Activated CD4-positive, alpha-beta T cell treated with anti-CD3 and anti-CD28 coated beads, Interleukin-2, amount 10 ng/mL, durations not matched to agents 24 days and 14 days (primary cell): ENCODE measurements around the gene TOX3. TPM values are rescaled to one million over a fixed set of nuclear protein-coding genes. Genes with fewer than 3 reads are reported as not detected.

Experiments
- DNase-seq: peaks from one replicate; pipeline ENCODE4 v3.0.0; 2022
- H3K27ac Mint-ChIP-seq: one replicate; pipeline ENCODE4 v1.8.0; 2022; ENCODE audit warnings: mild to moderate bottlenecking, mixed read lengths
- H3K27me3 Mint-ChIP-seq: one replicate; pipeline ENCODE4 v1.8.0; 2022; ENCODE audit warnings: mixed read lengths
- H3K36me3 Mint-ChIP-seq: one replicate; pipeline ENCODE4 v1.8.0; 2022; ENCODE audit warnings: low read depth, mild to moderate bottlenecking, mixed read lengths
- H3K4me1 Mint-ChIP-seq: one replicate; pipeline ENCODE4 v1.8.0; 2021; ENCODE audit warnings: mixed read lengths
- H3K4me3 Mint-ChIP-seq: one replicate; pipeline ENCODE4 v1.8.0; 2022; ENCODE audit warnings: mild to moderate bottlenecking, moderate library complexity, mixed read lengths
- H3K9me3 Mint-ChIP-seq: one replicate; pipeline ENCODE4 v1.8.0; 2021; ENCODE audit warnings: mixed read lengths
- intact Hi-C: fragments of 100-400 bp; cut with micrococcal nuclease; formaldehyde crosslinking; loops from one replicate; pipeline ENCODE4 v1.15.1; 2023
- total RNA-seq: library from RNA; stranded (reverse); gene quantifications from 2 replicates; pipeline ENCODE4 v1.2.3, GENCODE V29; 2022

TOX3 gene
- total RNA-seq, 1 donor from 2014 or later: not detected

- Mint-ChIP-seq H3K27me3 (no peaks in the 10 kb centered on the region), H3K9me3 (no peaks in the 10 kb centered on the region), H3K4me3 (no peak overlapping the region), H3K36me3 (no peaks in the 10 kb centered on the region), H3K4me1 (no peaks in the 10 kb centered on the region), H3K27ac (no peak overlapping the region)
- intact Hi-C loops: no loop called here
- no peak for DNase-seq
These were observed 48.4 kb downstream of the TOX3 start for GRCh38 chr16:52498328-52499059.

DNA sequence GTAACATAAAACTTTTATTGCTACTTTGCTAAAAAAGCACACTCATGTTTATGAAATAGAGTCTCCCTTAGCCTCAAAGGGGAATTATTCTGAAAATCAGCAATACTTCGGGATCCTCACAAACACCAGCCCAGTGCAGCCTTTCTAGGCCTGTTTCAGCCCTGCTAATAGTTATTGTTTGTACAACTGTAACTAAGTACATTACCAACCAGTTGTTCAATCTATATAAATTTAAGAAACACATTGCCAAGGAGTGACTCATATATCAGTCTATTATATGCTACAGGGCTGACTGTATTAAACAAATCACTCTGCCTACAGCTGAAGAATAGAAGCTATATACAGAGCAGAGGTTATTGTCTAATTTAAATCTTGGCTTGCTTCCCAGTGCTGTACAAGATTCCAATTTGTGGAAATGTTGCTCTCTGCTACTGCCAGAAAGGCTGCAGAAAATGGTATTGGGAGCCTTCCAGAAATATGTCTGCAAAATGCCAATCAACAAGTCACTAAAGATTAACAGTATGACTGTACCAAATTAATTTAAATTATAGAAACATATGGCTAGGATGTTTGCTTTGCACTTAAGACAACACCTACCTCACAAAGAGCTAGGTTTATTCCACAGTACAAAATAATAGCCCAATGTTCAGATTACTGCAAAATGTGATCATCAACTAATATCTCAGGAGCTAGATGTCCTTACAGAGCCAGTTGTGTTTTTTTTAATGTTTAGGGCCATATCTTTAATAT lies 49.7 kb downstream of the TOX3 start:
- H3K4me1 Mint-ChIP-seq: no peaks in the 10 kb centered on the region
- no peak for DNase-seq
- H3K4me3 Mint-ChIP-seq: no peak overlapping the region
- H3K36me3 Mint-ChIP-seq: no peaks in the 10 kb centered on the region
- intact Hi-C loops: no loop called here
- no peak overlapping the region for H3K27ac Mint-ChIP-seq
- H3K27me3 Mint-ChIP-seq: no peaks in the 10 kb centered on the region
- H3K9me3 Mint-ChIP-seq: no peaks in the 10 kb centered on the region

GRCh38 chr16:52496051-52496876 lies 50.7 kb downstream of the TOX3 start:
- intact Hi-C loops: no loop called here
- no peaks in the 10 kb centered on the region for H3K9me3 Mint-ChIP-seq
- H3K27ac Mint-ChIP-seq: no peak overlapping the region
- no peaks in the 10 kb centered on the region for H3K27me3 Mint-ChIP-seq
- no peak for DNase-seq
- no peak overlapping the region for H3K4me3 Mint-ChIP-seq
- no peaks in the 10 kb centered on the region for H3K4me1 Mint-ChIP-seq
- no peaks in the 10 kb centered on the region for H3K36me3 Mint-ChIP-seq

GRCh38 chr16:52494621-52495020 lies 52.3 kb downstream of the TOX3 start:
- Mint-ChIP-seq H3K9me3 (no peaks in the 10 kb centered on the region), H3K27me3 (no peaks in the 10 kb centered on the region), H3K4me3 (no peak overlapping the region), H3K4me1 (no peaks in the 10 kb centered on the region), H3K36me3 (no peaks in the 10 kb centered on the region), H3K27ac (no peak overlapping the region)
- intact Hi-C loops: no loop called here
- no peak for DNase-seq

DNA sequence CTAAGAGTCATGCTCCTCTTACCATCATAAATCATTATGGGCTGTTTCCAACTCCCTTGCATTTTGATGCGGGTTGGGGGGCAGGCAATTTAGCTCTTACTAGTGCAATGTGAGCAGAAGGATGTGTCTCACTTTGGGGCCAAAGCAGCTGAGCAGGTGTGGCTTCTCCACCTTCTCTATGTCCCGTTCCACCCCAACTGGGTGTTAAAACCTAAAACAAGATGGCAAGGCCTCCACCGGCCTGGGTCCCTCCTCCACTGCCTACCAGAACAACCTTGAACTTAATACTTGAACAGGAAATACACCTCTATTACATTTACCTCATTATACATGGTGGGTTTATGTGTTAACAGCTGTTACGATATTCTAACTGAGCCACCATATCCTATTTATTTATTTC lies 52.8 kb downstream of the TOX3 start:
- Mint-ChIP-seq H3K4me1 (no peaks in the 10 kb centered on the region), H3K9me3 (no peaks in the 10 kb centered on the region), H3K36me3 (no peaks in the 10 kb centered on the region), H3K4me3 (no peak overlapping the region), H3K27me3 (no peaks in the 10 kb centered on the region), H3K27ac (no peak overlapping the region)
- intact Hi-C loops: no loop called here
- DNase-seq: no peak

DNA sequence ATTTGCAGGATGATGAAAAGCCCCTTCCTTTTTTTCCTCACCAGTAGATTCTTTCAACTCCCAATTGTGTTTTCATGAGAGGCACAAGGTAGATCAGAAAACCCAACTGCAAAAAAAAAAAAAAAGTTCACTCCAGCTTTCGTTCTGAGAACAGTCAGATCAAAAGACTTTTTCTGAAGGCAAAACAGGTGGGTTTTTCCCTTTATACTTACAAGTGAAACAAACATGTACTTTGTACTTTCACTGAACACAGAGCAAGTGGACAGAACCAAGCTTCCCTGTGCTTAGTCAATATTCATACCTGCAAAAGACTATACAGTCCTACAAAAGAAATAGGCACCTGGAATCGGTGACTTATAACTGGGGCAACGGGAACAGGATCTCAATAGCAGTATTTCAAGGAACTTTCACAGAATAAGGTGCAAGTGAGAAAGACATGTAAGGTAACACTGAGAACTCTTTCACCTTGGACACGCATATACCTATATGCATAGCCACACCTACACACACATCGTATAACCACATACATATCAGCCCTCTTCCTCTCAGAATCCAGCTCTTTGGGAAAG lies 54.1 kb downstream of the TOX3 start:
- intact Hi-C loops: no loop called here
- H3K36me3 Mint-ChIP-seq: no peaks in the 10 kb centered on the region
- no peak overlapping the region for H3K27ac Mint-ChIP-seq
- H3K4me1 Mint-ChIP-seq: no peaks in the 10 kb centered on the region
- no peaks in the 10 kb centered on the region for H3K9me3 Mint-ChIP-seq
- H3K27me3 Mint-ChIP-seq: no peaks in the 10 kb centered on the region
- DNase-seq: no peak
- no peak overlapping the region for H3K4me3 Mint-ChIP-seq

- H3K4me1 Mint-ChIP-seq: no peaks in the 10 kb centered on the region
- intact Hi-C loops: no loop called here
- no peak overlapping the region for H3K27ac Mint-ChIP-seq
- H3K36me3 Mint-ChIP-seq: no peaks in the 10 kb centered on the region
- no peak overlapping the region for H3K4me3 Mint-ChIP-seq
- H3K9me3 Mint-ChIP-seq: no peaks in the 10 kb centered on the region
- no peak for DNase-seq
- H3K27me3 Mint-ChIP-seq: no peaks in the 10 kb centered on the region
These were observed 55.7 kb downstream of the TOX3 start for GRCh38 chr16:52491216-52491615.

DNA sequence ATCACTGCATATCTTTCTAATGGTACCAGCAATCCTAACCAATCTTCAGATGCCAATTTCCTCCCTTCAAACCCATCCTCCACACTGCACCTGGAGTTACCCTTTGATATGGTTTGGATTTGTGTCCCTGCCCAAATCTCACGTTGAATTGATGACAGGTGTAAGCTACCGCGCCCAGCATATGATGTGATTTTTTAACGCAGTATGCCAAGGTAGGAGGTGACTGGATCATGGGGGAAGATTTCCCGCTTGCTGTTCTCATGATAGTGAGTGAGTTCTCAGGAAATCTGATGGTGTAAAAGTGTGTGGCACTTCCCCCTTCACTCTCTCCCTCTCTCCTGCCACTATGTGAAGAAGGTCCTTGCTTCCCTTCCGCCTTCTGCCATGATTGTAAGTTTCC lies 57.0 kb downstream of the TOX3 start:
- Mint-ChIP-seq H3K4me1 (no peaks in the 10 kb centered on the region), H3K4me3 (no peak overlapping the region), H3K27me3 (no peaks in the 10 kb centered on the region), H3K36me3 (no peaks in the 10 kb centered on the region), H3K27ac (no peak overlapping the region), H3K9me3 (no peaks in the 10 kb centered on the region)
- intact Hi-C loops: no loop called here
- no peak for DNase-seq

- DNase-seq: no peak
- Mint-ChIP-seq H3K27ac (no peak overlapping the region), H3K27me3 (no peaks in the 10 kb centered on the region), H3K9me3 (no peaks in the 10 kb centered on the region), H3K4me1 (no peaks in the 10 kb centered on the region), H3K4me3 (no peak overlapping the region), H3K36me3 (no peaks in the 10 kb centered on the region)
- intact Hi-C loops: no loop called here
These were observed 58.1 kb downstream of the TOX3 start for GRCh38 chr16:52488837-52489289.

DNA sequence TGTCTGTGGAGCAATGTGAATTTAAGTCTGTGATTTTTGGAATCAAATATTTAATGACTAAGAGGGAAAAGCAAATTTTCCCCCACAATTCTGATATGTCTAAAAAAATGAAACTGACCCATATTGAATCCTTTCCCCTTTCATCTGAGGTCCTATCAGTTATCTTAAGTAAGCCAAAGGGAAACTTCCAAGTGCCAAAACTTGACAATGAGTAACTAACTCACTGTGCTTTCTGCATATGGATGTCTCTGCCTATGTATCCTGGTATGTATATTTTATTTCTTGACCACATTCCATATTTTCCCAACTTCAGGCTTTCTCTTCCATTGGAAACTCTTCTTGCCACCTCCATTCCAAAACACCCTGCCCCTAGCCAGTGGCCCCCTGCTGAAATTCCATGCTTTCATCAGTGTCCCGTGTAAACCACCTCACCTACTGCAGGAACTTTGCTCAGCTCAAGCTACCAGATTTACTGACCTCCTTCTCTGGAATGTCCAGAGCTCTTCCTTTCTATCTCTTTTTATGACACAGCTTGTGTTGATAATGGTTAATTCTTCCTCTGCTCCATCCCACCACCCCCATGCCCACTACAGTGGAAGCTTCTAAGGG lies 59.0 kb downstream of the TOX3 start:
- no peaks in the 10 kb centered on the region for H3K36me3 Mint-ChIP-seq
- no peak for DNase-seq
- no peaks in the 10 kb centered on the region for H3K9me3 Mint-ChIP-seq
- no peak overlapping the region for H3K27ac Mint-ChIP-seq
- intact Hi-C loops: no loop called here
- no peak overlapping the region for H3K4me3 Mint-ChIP-seq
- no peaks in the 10 kb centered on the region for H3K27me3 Mint-ChIP-seq
- H3K4me1 Mint-ChIP-seq: no peaks in the 10 kb centered on the region

DNA sequence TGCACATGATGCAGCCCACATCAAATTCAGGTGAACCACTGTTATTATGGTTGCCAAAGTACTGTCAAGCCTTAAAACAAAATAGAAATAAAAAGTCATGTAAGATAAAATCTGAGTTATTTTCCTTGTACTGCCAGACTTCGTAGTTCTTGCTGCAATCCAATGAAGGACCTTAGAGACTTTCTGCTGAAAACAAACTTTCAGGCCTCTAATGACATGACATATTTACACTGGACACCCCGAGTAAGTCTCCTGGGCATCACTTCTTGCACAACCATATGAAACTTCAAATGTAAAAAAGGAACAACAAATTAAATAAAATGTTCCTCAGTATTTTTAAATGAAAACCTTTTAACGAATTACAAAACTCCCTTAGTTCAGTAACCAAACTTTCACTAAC lies 66.7 kb downstream of the TOX3 start:
- Mint-ChIP-seq H3K4me3 (no peak overlapping the region), H3K36me3 (no peaks in the 10 kb centered on the region), H3K27me3 (no peaks in the 10 kb centered on the region), H3K4me1 (no peaks in the 10 kb centered on the region), H3K9me3 (no peaks in the 10 kb centered on the region), H3K27ac (no peak overlapping the region)
- intact Hi-C loops: no loop called here
- DNase-seq: no peak

GRCh38 chr16:52476111-52476510 lies 70.8 kb downstream of the TOX3 start:
- Mint-ChIP-seq H3K4me1 (no peaks in the 10 kb centered on the region), H3K27me3 (no peaks in the 10 kb centered on the region), H3K27ac (no peak overlapping the region), H3K4me3 (no peak overlapping the region), H3K9me3 (peaks cover 4% of the 10 kb centered on the region), H3K36me3 (no peaks in the 10 kb centered on the region)
- intact Hi-C loops: no loop called here
- no peak for DNase-seq

GRCh38 chr16:52474679-52475078 lies 72.3 kb downstream of the TOX3 start:
- H3K27me3 Mint-ChIP-seq: no peaks in the 10 kb centered on the region
- no peak overlapping the region for H3K4me3 Mint-ChIP-seq
- intact Hi-C loops: no loop called here
- H3K4me1 Mint-ChIP-seq: no peaks in the 10 kb centered on the region
- no peak overlapping the region for H3K27ac Mint-ChIP-seq
- no peaks in the 10 kb centered on the region for H3K36me3 Mint-ChIP-seq
- H3K9me3 Mint-ChIP-seq: peaks cover 4% of the 10 kb centered on the region
- no peak for DNase-seq
